ENCODE data around the gene ARHGAP15.

Gene ARHGAP15

DNA sequence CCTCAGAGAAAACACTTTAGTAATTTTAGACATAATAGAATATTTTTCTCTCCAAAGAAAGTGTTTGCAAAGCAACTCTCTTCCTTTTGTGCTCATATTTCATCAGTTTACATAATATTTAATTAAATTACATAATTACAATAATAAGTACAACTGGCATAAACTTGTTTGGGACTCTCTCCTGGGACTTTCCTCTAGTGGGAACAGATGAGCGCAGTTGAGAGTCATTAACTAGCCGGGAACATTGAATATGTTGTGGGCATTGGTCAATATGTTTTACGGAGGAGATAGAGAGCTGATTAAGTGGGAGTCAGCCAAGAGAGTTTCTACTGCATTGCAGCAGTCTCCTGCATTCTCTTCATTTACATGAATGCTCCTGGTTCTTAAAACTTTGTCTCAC, 607.7 kb downstream of the ARHGAP15 start:
- Histone ChIP-seq H3K9me3 (ENCODE audit: control insufficient read depth, insufficient read depth, low read length) (no peaks in the 10 kb centered on the region), H3K27me3 (ENCODE audit: control insufficient read depth, insufficient read depth, low read length) (no peaks in the 10 kb centered on the region), H3K27ac (ENCODE audit: low read length) (no peak overlapping the region), H3K36me3 (ENCODE audit: control insufficient read depth, insufficient read depth, low read length) (no peaks in the 10 kb centered on the region), H3K4me3 (ENCODE audit: low read length) (no peak overlapping the region), H3K4me1 (ENCODE audit: control insufficient read depth, insufficient read depth, low read length) (no peaks in the 10 kb centered on the region)
- no CpG with 5 or more reads among the region's 3 CpGs for WGBS (ENCODE audit: insufficient coverage, insufficient read length)
- no peak for DNase-seq (ENCODE audit: low read depth, low spot score)

DNA sequence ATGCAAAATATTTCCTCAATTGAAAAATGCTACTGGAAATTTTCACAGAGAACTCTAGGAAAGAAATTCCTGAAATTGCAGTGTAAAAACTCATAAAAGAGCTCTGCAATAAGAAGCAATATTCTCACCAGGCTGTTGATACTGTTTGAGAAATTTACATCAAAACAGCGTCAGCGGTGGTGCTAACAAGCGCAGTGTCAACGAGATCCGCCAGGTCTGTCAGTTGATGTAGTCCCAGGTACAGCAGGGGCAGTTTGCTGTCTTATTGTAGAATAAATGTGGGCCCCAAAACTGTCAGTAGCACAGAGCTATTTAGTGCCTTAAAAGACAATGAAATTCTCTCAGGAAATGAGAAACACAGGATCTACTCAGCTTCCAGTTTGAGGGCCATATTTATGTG, 611.2 kb downstream of the ARHGAP15 start:
- Histone ChIP-seq H3K9me3 (ENCODE audit: control insufficient read depth, insufficient read depth, low read length) (no peaks in the 10 kb centered on the region), H3K4me1 (ENCODE audit: control insufficient read depth, insufficient read depth, low read length) (peaks cover 2% of the 10 kb centered on the region; the same call in 1 of the 2 replicates), H3K27me3 (ENCODE audit: control insufficient read depth, insufficient read depth, low read length) (no peaks in the 10 kb centered on the region), H3K36me3 (ENCODE audit: control insufficient read depth, insufficient read depth, low read length) (no peaks in the 10 kb centered on the region), H3K4me3 (ENCODE audit: low read length) (no peak overlapping the region), H3K27ac (ENCODE audit: low read length) (no peak overlapping the region)
- no peak for DNase-seq (ENCODE audit: low read depth, low spot score)
- WGBS (ENCODE audit: insufficient coverage, insufficient read length) = no CpG with 5 or more reads among the region's 5 CpGs

DNA sequence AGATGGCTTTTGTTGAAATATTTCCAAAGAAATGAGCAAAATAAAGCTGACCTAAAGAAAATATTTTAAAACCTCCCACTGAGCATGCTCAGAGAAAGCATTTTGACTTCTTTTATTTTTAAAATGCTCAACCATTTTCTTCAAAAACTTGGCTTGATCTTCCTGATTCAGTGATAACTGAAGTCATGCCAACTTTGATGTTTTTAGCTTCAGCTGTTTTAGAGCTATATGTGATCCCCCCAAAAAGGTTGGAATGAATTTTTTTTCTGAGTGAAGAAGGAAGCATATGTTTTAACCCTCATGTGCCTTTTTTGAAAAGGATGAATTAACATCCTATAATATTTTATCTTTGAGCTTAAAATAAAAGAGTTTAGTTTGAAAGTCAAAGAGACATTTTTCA, 612.0 kb downstream of the ARHGAP15 start:
- no peak overlapping the region for H3K27ac ChIP-seq (ENCODE audit: low read length)
- no peak for DNase-seq (ENCODE audit: low read depth, low spot score)
- H3K9me3 ChIP-seq (ENCODE audit: control insufficient read depth, insufficient read depth, low read length) = no peaks in the 10 kb centered on the region
- H3K4me1 ChIP-seq (ENCODE audit: control insufficient read depth, insufficient read depth, low read length) = peaks cover 2% of the 10 kb centered on the region; the same call in 1 of the 2 replicates
- no peaks in the 10 kb centered on the region for H3K36me3 ChIP-seq (ENCODE audit: control insufficient read depth, insufficient read depth, low read length)
- H3K4me3 ChIP-seq (ENCODE audit: low read length) = no peak overlapping the region
- H3K27me3 ChIP-seq (ENCODE audit: control insufficient read depth, insufficient read depth, low read length) = no peaks in the 10 kb centered on the region

- H3K27ac ChIP-seq (ENCODE audit: low read length) = no peak overlapping the region
- peaks cover 2% of the 10 kb centered on the region; the same call in 1 of the 2 replicates for H3K4me1 ChIP-seq (ENCODE audit: control insufficient read depth, insufficient read depth, low read length)
- H3K36me3 ChIP-seq (ENCODE audit: control insufficient read depth, insufficient read depth, low read length) = no peaks in the 10 kb centered on the region
- no peak overlapping the region for H3K4me3 ChIP-seq (ENCODE audit: low read length)
- whole genome bisulfite sequencing (ENCODE audit: insufficient coverage, insufficient read length) = no CpG with 5 or more reads among the region's 5 CpGs
- H3K9me3 ChIP-seq (ENCODE audit: control insufficient read depth, insufficient read depth, low read length) = no peaks in the 10 kb centered on the region
- H3K27me3 ChIP-seq (ENCODE audit: control insufficient read depth, insufficient read depth, low read length) = no peaks in the 10 kb centered on the region
- DNase-seq (ENCODE audit: low read depth, low spot score) = no peak
Observed at GRCh38 chr2:143742581-143742980, 613.4 kb downstream of the ARHGAP15 start.

DNA sequence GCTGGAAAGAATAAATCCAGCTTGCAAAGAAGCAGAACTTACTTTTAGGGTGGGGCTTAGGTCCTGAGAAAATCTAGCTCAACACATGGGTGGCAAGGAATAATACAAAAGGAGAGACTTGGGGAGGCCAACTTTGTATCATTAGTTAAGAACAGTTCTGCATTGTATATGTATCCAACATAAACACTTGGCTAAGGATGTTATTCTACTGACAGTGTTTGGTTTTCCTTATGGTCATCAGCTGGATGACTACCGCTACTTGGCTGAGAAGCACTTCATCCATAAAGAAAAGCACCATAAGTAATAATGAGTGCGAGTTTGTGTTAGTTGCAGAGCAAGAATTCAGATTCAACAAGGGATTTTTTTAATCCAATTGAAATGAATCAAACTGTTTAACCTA, 614.9 kb downstream of the ARHGAP15 start:
- no peak for DNase-seq (ENCODE audit: low read depth, low spot score)
- H3K36me3 ChIP-seq (ENCODE audit: control insufficient read depth, insufficient read depth, low read length) = no peaks in the 10 kb centered on the region
- H3K4me1 ChIP-seq (ENCODE audit: control insufficient read depth, insufficient read depth, low read length) = peaks cover 2% of the 10 kb centered on the region; the same call in 1 of the 2 replicates
- no peaks in the 10 kb centered on the region for H3K27me3 ChIP-seq (ENCODE audit: control insufficient read depth, insufficient read depth, low read length)
- H3K27ac ChIP-seq (ENCODE audit: low read length) = no peak overlapping the region
- H3K4me3 ChIP-seq (ENCODE audit: low read length) = no peak overlapping the region
- WGBS (ENCODE audit: insufficient coverage, insufficient read length) = no CpG with 5 or more reads among the region's 2 CpGs
- H3K9me3 ChIP-seq (ENCODE audit: control insufficient read depth, insufficient read depth, low read length) = no peaks in the 10 kb centered on the region

GRCh38 chr2:143745060-143745459, 615.8 kb downstream of the ARHGAP15 start:
- WGBS (ENCODE audit: insufficient coverage, insufficient read length) = no CpG with 5 or more reads among the region's 2 CpGs
- H3K27me3 ChIP-seq (ENCODE audit: control insufficient read depth, insufficient read depth, low read length) = no peaks in the 10 kb centered on the region
- H3K27ac ChIP-seq (ENCODE audit: low read length) = no peak overlapping the region
- no peaks in the 10 kb centered on the region for H3K9me3 ChIP-seq (ENCODE audit: control insufficient read depth, insufficient read depth, low read length)
- H3K4me3 ChIP-seq (ENCODE audit: low read length) = no peak overlapping the region
- H3K4me1 ChIP-seq (ENCODE audit: control insufficient read depth, insufficient read depth, low read length) = peaks cover 2% of the 10 kb centered on the region; the same call in 1 of the 2 replicates
- H3K36me3 ChIP-seq (ENCODE audit: control insufficient read depth, insufficient read depth, low read length) = no peaks in the 10 kb centered on the region
- no peak for DNase-seq (ENCODE audit: low read depth, low spot score)

GRCh38 chr2:143754742-143755141, 625.5 kb downstream of the ARHGAP15 start:
- Histone ChIP-seq H3K36me3 (ENCODE audit: control insufficient read depth, insufficient read depth, low read length) (no peaks in the 10 kb centered on the region), H3K9me3 (ENCODE audit: control insufficient read depth, insufficient read depth, low read length) (no peaks in the 10 kb centered on the region), H3K27ac (ENCODE audit: low read length) (no peak overlapping the region), H3K4me3 (ENCODE audit: low read length) (no peak overlapping the region), H3K27me3 (ENCODE audit: control insufficient read depth, insufficient read depth, low read length) (no peaks in the 10 kb centered on the region), H3K4me1 (ENCODE audit: control insufficient read depth, insufficient read depth, low read length) (peaks cover 2% of the 10 kb centered on the region; the same call in 1 of the 2 replicates)
- no CpG with 5 or more reads among the region's 1 CpG for WGBS (ENCODE audit: insufficient coverage, insufficient read length)
- DNase-seq (ENCODE audit: low read depth, low spot score) = no peak

DNA sequence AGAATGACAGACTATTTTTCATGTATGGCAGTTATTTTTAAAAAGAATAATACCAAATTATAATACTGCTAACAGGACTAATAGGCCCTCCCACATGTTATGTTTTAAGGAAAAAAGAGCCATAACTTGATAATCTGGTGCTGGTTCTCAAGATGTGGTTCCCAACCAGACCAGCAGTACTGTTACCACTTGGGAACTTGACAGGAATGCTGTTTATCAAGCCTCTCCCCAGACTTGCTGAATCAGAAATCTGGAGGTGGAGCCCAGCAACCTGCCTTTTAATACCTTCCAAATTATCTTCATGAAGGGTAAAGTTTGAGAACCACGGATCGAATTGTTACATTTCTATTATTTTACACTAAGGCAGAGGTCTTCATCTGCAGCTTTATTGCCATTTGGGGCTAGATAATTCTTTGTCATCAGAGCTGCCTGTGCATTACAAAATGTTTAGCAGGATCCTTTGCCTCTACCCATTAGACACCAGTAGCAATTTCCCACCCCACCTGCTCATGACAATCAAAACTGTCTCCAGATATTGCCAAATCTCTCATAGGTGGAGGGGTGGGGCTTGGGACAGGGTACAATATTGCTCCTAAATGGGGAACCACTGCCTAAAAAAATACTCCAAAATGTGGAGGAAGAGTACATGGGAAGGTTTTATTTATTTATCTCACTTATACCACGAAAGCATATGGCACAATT, 629.6 kb downstream of the ARHGAP15 start:
- Histone ChIP-seq H3K4me1 (ENCODE audit: control insufficient read depth, insufficient read depth, low read length) (peaks cover 2% of the 10 kb centered on the region; the same call in 1 of the 2 replicates), H3K4me3 (ENCODE audit: low read length) (no peak overlapping the region), H3K9me3 (ENCODE audit: control insufficient read depth, insufficient read depth, low read length) (no peaks in the 10 kb centered on the region), H3K27ac (ENCODE audit: low read length) (no peak overlapping the region), H3K27me3 (ENCODE audit: control insufficient read depth, insufficient read depth, low read length) (no peaks in the 10 kb centered on the region), H3K36me3 (ENCODE audit: control insufficient read depth, insufficient read depth, low read length) (no peaks in the 10 kb centered on the region)
- no CpG with 5 or more reads among the region's 3 CpGs for WGBS (ENCODE audit: insufficient coverage, insufficient read length)
- DNase-seq (ENCODE audit: low read depth, low spot score) = no peak

DNA sequence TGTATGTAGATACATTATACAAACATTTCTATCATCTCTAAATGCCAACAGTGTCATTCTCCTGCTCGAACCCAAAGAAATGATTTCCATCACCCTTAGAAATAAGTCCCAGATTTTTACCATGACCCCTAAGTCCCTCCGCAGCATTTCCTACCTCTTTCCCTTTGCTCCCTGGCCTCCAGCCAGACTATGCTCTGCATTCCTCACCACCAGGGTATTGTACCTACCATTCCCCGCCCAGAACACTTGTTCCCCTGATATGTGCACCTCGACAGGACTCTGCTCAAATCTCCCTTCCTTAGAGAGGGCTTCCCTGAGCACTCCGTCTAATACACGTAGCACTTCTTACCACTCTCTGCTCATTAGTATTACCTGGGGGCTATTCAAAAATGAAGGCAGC, 630.2 kb downstream of the ARHGAP15 start:
- Histone ChIP-seq H3K4me3 (ENCODE audit: low read length) (no peak overlapping the region), H3K27me3 (ENCODE audit: control insufficient read depth, insufficient read depth, low read length) (no peaks in the 10 kb centered on the region), H3K27ac (ENCODE audit: low read length) (no peak overlapping the region), H3K36me3 (ENCODE audit: control insufficient read depth, insufficient read depth, low read length) (no peaks in the 10 kb centered on the region), H3K9me3 (ENCODE audit: control insufficient read depth, insufficient read depth, low read length) (no peaks in the 10 kb centered on the region), H3K4me1 (ENCODE audit: control insufficient read depth, insufficient read depth, low read length) (peaks cover 2% of the 10 kb centered on the region; the same call in 1 of the 2 replicates)
- WGBS (ENCODE audit: insufficient coverage, insufficient read length) = no CpG with 5 or more reads among the region's 6 CpGs
- peak; percentile 48 for DNase-seq (ENCODE audit: low read depth, low spot score)

- no peaks in the 10 kb centered on the region for H3K27me3 ChIP-seq (ENCODE audit: control insufficient read depth, insufficient read depth, low read length)
- DNase-seq (ENCODE audit: low read depth, low spot score) = peak; percentile 67
Observed at GRCh38 chr2:143762176-143762928, 633.1 kb downstream of the ARHGAP15 start.

More at GRCh38 chr2:143762176-143762928, 633.1 kb downstream of the ARHGAP15 start:
- WGBS (ENCODE audit: insufficient coverage, insufficient read length) = no CpG with 5 or more reads among the region's 3 CpGs
- Histone ChIP-seq H3K36me3 (ENCODE audit: control insufficient read depth, insufficient read depth, low read length) (no peaks in the 10 kb centered on the region), H3K4me3 (ENCODE audit: low read length) (no peak overlapping the region), H3K27ac (ENCODE audit: low read length) (no peak overlapping the region), H3K4me1 (ENCODE audit: control insufficient read depth, insufficient read depth, low read length) (peaks cover 2% of the 10 kb centered on the region; the same call in 1 of the 2 replicates), H3K9me3 (ENCODE audit: control insufficient read depth, insufficient read depth, low read length) (no peaks in the 10 kb centered on the region)

Data from iPS DF 6.9 (cell line).